ENCODE results near the gene CD200R1L.

DNA sequence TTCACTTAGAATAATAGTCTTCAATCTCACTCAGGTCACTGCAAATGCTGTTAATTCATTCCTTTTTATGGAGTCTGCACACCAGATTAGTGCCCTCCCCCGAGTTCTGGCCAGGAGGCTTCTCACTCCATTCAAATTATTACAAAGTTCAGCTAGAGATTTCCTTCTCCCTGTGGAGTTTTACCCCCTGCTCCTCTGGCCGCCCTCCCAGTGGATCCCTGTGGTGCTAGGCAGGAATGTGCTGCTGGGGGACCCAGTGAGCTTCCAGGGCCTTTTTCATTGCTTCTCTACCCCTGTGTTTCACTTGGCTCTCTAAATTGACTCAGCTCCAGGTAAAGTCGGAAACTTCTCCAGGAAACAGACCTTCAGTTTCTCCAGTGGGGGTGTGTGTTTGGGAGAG lies 42.7 kb upstream of the CD200R1L start:
- TF ChIP-seq POLR2A (IDR thresholded peaks at IDR 0.05) (no peak), POLR2AphosphoS5 (IDR thresholded peaks at IDR 0.05) (no peak), EP300 (IDR thresholded peaks at IDR 0.05) (no peak)
- TF ChIP-seq, protein P1, sequence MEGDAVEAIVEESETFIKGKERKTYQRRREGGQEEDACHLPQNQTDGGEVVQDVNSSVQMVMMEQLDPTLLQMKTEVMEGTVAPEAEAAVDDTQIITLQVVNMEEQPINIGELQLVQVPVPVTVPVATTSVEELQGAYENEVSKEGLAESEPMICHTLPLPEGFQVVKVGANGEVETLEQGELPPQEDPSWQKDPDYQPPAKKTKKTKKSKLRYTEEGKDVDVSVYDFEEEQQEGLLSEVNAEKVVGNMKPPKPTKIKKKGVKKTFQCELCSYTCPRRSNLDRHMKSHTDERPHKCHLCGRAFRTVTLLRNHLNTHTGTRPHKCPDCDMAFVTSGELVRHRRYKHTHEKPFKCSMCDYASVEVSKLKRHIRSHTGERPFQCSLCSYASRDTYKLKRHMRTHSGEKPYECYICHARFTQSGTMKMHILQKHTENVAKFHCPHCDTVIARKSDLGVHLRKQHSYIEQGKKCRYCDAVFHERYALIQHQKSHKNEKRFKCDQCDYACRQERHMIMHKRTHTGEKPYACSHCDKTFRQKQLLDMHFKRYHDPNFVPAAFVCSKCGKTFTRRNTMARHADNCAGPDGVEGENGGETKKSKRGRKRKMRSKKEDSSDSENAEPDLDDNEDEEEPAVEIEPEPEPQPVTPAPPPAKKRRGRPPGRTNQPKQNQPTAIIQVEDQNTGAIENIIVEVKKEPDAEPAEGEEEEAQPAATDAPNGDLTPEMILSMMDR (IDR thresholded peaks at IDR 0.05), result no peak

Measured in sigmoid colon (tissue), 4 donors.